ENCODE data around the gene FOXK2.
"Not testable (repeated sequence)": the region's sequence is repeated elsewhere in the genome, so short reads cannot be mapped to it uniquely, and the experiment has no call there.

FOXK2 gene

GRCh38 chr17:82562718-82563220 lies 43.2 kb downstream of the FOXK2 start:
- not testable (repeated sequence) for ATAC-seq, H3K4me3 Mint-ChIP-seq, H3K27me3 Mint-ChIP-seq, H3K9me3 Mint-ChIP-seq, H3K4me1 Mint-ChIP-seq, H3K27ac Mint-ChIP-seq
- H3K36me3 Mint-ChIP-seq: peaks cover 16% of the 10 kb centered on the region

GRCh38 chr17:82563318-82563717 lies 43.8 kb downstream of the FOXK2 start:
- H3K27ac Mint-ChIP-seq: no peak overlapping the region
- H3K4me1 Mint-ChIP-seq: peaks cover 8% of the 10 kb centered on the region
- H3K36me3 Mint-ChIP-seq: peaks cover 16% of the 10 kb centered on the region

DNA sequence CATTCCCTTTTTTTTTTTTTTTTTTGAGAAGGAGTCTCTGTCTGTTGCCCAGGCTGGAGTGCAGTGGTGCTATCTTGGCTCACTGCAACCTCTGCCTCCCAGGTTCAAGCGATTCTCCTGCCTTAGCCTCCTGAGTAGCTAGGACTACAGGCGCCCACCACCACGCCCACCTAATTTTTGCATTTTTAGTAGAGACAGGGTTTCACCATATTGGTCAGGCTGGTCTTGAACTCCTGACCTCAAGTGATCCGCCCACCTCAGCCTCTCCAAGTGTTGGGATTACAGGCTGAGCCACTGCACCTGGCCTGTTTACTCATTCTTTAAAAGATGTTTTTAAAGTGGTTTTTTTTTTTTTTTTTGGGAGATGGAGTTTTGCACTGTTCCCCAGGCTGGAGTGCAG lies 44.2 kb downstream of the FOXK2 start:
- H3K9me3 Mint-ChIP-seq, H3K27me3 Mint-ChIP-seq, ATAC-seq, H3K4me3 Mint-ChIP-seq, H3K27ac Mint-ChIP-seq, H3K4me1 Mint-ChIP-seq: not testable (repeated sequence)
- peaks cover 17% of the 10 kb centered on the region for H3K36me3 Mint-ChIP-seq

More at GRCh38 chr17:82563318-82563717, 43.8 kb downstream of the FOXK2 start:
- no peak for ATAC-seq
- Mint-ChIP-seq H3K9me3 (no peaks in the 10 kb centered on the region), H3K27me3 (no peaks in the 10 kb centered on the region), H3K4me3 (no peak overlapping the region)

DNA sequence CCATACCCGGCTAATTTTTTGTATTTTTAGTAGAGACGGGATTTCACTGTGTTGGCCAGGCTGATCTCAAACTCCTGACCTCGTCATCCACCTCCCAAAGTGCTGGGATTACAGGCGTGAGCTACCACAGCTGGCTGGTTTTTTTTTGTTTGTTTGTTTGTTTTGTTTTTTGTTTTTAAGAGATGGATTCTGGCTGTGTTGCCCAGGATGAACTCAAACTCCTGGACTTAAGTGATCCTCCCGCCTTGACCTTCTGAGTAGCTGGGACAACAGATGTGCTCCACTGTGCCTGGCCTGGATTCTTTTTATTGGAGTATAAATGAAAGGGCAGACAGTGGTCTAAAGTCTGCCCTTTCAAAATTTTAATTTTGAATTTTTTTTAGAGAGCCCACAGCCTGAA lies 44.7 kb downstream of the FOXK2 start:
- Mint-ChIP-seq H3K27me3 (no peaks in the 10 kb centered on the region), H3K27ac (no peak overlapping the region), H3K36me3 (peaks cover 17% of the 10 kb centered on the region), H3K4me1 (peaks cover 8% of the 10 kb centered on the region), H3K9me3 (no peaks in the 10 kb centered on the region), H3K4me3 (no peak overlapping the region)
- ATAC-seq: no peak

DNA sequence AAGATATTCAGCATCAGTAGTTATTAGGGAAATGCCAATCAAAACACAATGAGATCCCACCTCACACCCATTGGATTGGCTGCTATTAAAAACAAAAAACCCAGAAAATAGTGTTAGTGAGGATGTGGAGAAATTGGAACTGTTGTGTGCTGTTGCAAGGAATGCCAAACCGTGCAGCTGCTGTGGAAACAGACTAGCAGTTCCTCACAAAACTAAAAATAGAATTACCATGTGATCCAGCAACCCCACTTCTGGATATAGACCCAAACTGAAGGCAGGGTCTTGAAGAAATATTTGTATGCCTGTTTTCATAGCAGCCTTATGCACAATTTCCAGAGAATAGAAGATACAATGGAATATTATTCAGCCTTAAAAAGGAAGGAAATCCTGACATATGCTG lies 46.0 kb downstream of the FOXK2 start:
- Mint-ChIP-seq H3K27me3 (no peaks in the 10 kb centered on the region), H3K4me1 (peaks cover 8% of the 10 kb centered on the region), H3K27ac (no peak overlapping the region), H3K36me3 (peaks cover 21% of the 10 kb centered on the region), H3K4me3 (no peak overlapping the region), H3K9me3 (no peaks in the 10 kb centered on the region)
- ATAC-seq: no peak

- ATAC-seq: no peak
- Mint-ChIP-seq H3K4me1 (peaks cover 2% of the 10 kb centered on the region), H3K36me3 (peaks cover 23% of the 10 kb centered on the region), H3K9me3 (no peaks in the 10 kb centered on the region), H3K27ac (no peak overlapping the region), H3K27me3 (no peaks in the 10 kb centered on the region), H3K4me3 (no peak overlapping the region)
Observed at GRCh38 chr17:82566129-82566960, 46.8 kb downstream of the FOXK2 start.

- ATAC-seq: no peak
- no peaks in the 10 kb centered on the region for H3K4me1 Mint-ChIP-seq
- peaks cover 32% of the 10 kb centered on the region for H3K36me3 Mint-ChIP-seq
- no peak overlapping the region for H3K27ac Mint-ChIP-seq
- H3K27me3 Mint-ChIP-seq: no peaks in the 10 kb centered on the region
- no peak overlapping the region for H3K4me3 Mint-ChIP-seq
- H3K9me3 Mint-ChIP-seq: no peaks in the 10 kb centered on the region
Observed at GRCh38 chr17:82567286-82567685, 47.8 kb downstream of the FOXK2 start.

DNA sequence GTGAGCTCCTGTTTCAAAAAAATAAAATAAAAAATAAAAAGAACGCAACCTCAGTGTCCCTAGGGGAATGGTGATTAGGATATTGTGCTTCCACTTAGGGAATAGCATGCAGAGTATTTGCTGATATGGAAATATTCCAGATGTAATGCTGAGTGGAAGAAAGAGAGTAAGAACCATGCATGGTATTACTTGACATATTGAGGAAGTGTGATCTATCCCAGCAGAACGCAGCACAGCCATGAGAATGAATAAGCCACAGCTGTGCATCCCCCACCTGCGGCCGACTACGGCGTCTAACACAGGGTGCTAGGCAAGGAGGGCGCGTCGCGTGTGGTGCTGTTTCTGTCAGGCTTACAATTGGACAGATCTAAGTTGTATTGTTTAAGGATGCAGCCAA lies 49.5 kb downstream of the FOXK2 start:
- Mint-ChIP-seq H3K4me3 (no peak overlapping the region), H3K4me1 (no peaks in the 10 kb centered on the region), H3K36me3 (peaks cover 44% of the 10 kb centered on the region), H3K9me3 (no peaks in the 10 kb centered on the region), H3K27ac (no peak overlapping the region), H3K27me3 (no peaks in the 10 kb centered on the region)
- no peak for ATAC-seq

DNA sequence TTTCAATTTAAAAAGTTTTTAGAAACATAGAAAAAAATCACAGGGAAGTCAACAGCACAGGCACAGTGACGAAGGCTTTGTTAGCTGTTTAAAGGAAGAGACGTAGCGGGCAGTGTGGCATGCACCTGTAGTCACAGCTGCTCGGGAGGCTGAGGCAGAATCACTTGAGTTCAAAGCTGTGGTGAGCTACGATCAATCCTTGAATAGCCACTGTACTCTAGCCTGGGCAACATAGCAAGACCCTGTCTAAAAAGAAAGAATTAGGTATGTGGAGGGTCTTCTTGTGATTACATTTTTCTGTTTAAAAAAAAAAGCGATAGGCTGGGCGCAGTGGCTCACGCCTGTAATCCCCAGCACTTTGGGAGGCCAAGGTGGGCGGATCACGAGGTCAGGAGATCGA lies 50.1 kb downstream of the FOXK2 start:
- no peaks in the 10 kb centered on the region for H3K9me3 Mint-ChIP-seq
- H3K27me3 Mint-ChIP-seq: no peaks in the 10 kb centered on the region
- ATAC-seq: no peak
- H3K4me1 Mint-ChIP-seq: no peaks in the 10 kb centered on the region
- H3K27ac Mint-ChIP-seq: no peak overlapping the region
- peaks cover 51% of the 10 kb centered on the region for H3K36me3 Mint-ChIP-seq
- H3K4me3 Mint-ChIP-seq: no peak overlapping the region

- no peaks in the 10 kb centered on the region for H3K27me3 Mint-ChIP-seq
- no peak for ATAC-seq
- no peaks in the 10 kb centered on the region for H3K4me1 Mint-ChIP-seq
- H3K36me3 Mint-ChIP-seq: peaks cover 53% of the 10 kb centered on the region
- no peak overlapping the region for H3K27ac Mint-ChIP-seq
- H3K9me3 Mint-ChIP-seq: no peaks in the 10 kb centered on the region
- no peak overlapping the region for H3K4me3 Mint-ChIP-seq
Observed at GRCh38 chr17:82570277-82570676, 50.7 kb downstream of the FOXK2 start.

- Mint-ChIP-seq H3K4me3 (no peak overlapping the region), H3K9me3 (no peaks in the 10 kb centered on the region), H3K27me3 (no peaks in the 10 kb centered on the region), H3K27ac (no peak overlapping the region), H3K36me3 (peaks cover 53% of the 10 kb centered on the region), H3K4me1 (no peaks in the 10 kb centered on the region)
- no peak for ATAC-seq
Observed at GRCh38 chr17:82571855-82572254, 52.3 kb downstream of the FOXK2 start.

DNA sequence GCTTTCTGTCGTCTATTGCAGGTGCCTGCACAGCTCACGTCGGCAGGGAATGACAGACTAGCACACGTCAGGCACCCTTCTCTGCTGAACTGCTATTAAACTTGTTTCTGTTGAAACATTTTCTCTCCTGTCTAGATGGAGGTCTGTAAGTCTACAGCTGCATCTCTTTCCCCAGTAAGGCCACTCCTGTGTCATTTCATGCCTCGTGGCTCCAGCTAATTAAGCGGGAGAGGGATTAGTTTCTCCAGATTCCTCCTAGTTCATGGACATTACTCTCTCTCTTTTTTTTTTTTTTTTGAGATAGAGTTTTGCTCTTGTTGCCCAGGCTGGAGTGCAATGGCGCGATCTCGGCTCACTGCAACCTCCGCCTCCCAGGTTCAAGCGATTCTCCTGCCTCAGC lies 54.5 kb downstream of the FOXK2 start:
- no peak for ATAC-seq
- no peaks in the 10 kb centered on the region for H3K27me3 Mint-ChIP-seq
- H3K27ac Mint-ChIP-seq: no peak overlapping the region
- no peaks in the 10 kb centered on the region for H3K4me1 Mint-ChIP-seq
- H3K4me3 Mint-ChIP-seq: no peak overlapping the region
- H3K36me3 Mint-ChIP-seq: peaks cover 57% of the 10 kb centered on the region
- no peaks in the 10 kb centered on the region for H3K9me3 Mint-ChIP-seq

- H3K4me1 Mint-ChIP-seq, H3K27ac Mint-ChIP-seq, H3K4me3 Mint-ChIP-seq, ATAC-seq, H3K27me3 Mint-ChIP-seq, H3K9me3 Mint-ChIP-seq: not testable (repeated sequence)
- H3K36me3 Mint-ChIP-seq: peaks cover 54% of the 10 kb centered on the region
Observed at GRCh38 chr17:82575581-82576221, 56.2 kb downstream of the FOXK2 start.

GRCh38 chr17:82577300-82577699 lies 57.8 kb downstream of the FOXK2 start:
- H3K27me3 Mint-ChIP-seq: no peaks in the 10 kb centered on the region
- H3K4me1 Mint-ChIP-seq: no peaks in the 10 kb centered on the region
- no peak overlapping the region for H3K4me3 Mint-ChIP-seq
- ATAC-seq: no peak
- H3K36me3 Mint-ChIP-seq: peaks cover 51% of the 10 kb centered on the region
- no peak overlapping the region for H3K27ac Mint-ChIP-seq
- H3K9me3 Mint-ChIP-seq: no peaks in the 10 kb centered on the region

- H3K4me3 Mint-ChIP-seq, H3K4me1 Mint-ChIP-seq, H3K9me3 Mint-ChIP-seq, ATAC-seq, H3K27me3 Mint-ChIP-seq, H3K27ac Mint-ChIP-seq: not testable (repeated sequence)
- peaks cover 38% of the 10 kb centered on the region for H3K36me3 Mint-ChIP-seq
Observed at GRCh38 chr17:82579969-82580368, 60.4 kb downstream of the FOXK2 start.

- peaks cover 40% of the 10 kb centered on the region for H3K36me3 Mint-ChIP-seq
- H3K4me3 Mint-ChIP-seq: no peak overlapping the region
- no peaks in the 10 kb centered on the region for H3K9me3 Mint-ChIP-seq
- no peak overlapping the region for H3K27ac Mint-ChIP-seq
- no peaks in the 10 kb centered on the region for H3K27me3 Mint-ChIP-seq
- peaks cover 10% of the 10 kb centered on the region for H3K4me1 Mint-ChIP-seq
- ATAC-seq: no peak
Observed at GRCh38 chr17:82582213-82582612, 62.7 kb downstream of the FOXK2 start.
